ENCODE measurements around the gene CD2AP.

DNA sequence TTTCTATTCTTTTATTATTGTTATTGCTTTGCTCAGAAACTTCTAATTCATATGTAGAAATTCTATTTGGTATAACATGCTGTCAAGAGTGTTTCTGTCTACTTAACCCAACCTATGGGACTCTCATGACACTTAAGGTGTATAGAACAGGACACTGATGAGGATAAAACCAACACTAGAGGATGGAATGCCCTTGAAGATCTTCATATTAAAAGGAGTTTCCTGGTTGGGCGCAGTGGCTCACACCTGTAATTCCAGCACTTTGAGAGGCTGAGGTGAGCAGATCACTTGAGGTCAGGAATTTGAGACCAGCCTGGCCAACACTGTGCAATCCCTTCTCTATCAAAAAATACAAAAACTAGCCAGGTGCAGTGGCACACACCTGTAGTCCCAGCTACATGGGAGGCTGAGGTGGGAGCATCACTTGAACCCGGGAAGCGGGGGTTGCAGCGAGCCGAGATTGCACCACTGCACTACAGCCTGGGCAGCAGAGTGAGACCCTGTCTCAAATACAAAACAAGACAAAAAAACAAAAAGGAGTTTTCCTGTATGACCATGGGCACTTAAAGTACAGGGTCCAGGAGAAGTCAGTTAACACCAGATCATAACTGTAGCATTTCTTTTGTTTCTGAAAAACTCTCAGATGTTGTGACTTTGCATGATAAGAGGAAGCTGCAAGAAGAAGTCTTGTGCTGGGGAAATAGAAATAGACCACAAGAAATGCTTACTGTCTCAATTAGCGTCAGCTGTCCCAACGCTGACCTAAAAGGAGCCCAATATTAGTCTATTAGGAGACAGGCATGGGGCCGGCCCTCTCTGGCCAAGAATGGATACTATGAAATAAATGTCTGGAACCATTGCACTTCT, 38.9 kb upstream of the CD2AP start:
- TF ChIP-seq POLR2AphosphoS5 (IDR thresholded peaks at IDR 0.05; ENCODE audit: insufficient read depth in 1 of 2, low read depth in 1 of 2) (no peak), POLR2A (IDR thresholded peaks at IDR 0.05) (no peak)
- TF ChIP-seq, protein P1, sequence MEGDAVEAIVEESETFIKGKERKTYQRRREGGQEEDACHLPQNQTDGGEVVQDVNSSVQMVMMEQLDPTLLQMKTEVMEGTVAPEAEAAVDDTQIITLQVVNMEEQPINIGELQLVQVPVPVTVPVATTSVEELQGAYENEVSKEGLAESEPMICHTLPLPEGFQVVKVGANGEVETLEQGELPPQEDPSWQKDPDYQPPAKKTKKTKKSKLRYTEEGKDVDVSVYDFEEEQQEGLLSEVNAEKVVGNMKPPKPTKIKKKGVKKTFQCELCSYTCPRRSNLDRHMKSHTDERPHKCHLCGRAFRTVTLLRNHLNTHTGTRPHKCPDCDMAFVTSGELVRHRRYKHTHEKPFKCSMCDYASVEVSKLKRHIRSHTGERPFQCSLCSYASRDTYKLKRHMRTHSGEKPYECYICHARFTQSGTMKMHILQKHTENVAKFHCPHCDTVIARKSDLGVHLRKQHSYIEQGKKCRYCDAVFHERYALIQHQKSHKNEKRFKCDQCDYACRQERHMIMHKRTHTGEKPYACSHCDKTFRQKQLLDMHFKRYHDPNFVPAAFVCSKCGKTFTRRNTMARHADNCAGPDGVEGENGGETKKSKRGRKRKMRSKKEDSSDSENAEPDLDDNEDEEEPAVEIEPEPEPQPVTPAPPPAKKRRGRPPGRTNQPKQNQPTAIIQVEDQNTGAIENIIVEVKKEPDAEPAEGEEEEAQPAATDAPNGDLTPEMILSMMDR (IDR thresholded peaks at IDR 0.05) = no peak

Data from vagina (tissue), 2 donors.